Measurements from ENCODE around the gene MEX3D.

GRCh38 chr19:1514986-1515721 lies 53.0 kb downstream of the MEX3D start:
- TF ChIP-seq POLR2AphosphoS5 (IDR thresholded peaks at IDR 0.05; ENCODE audit: low read depth, low read length) (no peak), EZH2phosphoT487 (IDR thresholded peaks at IDR 0.05; ENCODE audit: borderline replicate concordance) (no peak)

All from HCT116 (cell line).